ENCODE results near the gene TOMM5.

Gene TOMM5

GRCh38 chr9:37559855-37560592, 32.4 kb downstream of the TOMM5 start:
- no peak for DNase-seq

- DNase-seq = no peak
Measured at GRCh38 chr9:37559125-37559524, 33.3 kb downstream of the TOMM5 start.

GRCh38 chr9:37555786-37556185, 36.6 kb downstream of the TOMM5 start:
- no peak for DNase-seq

- no peak for DNase-seq
Measured at GRCh38 chr9:37554318-37554717, 38.1 kb downstream of the TOMM5 start.

GRCh38 chr9:37551888-37552287, 40.5 kb downstream of the TOMM5 start:
- no peak for DNase-seq

GRCh38 chr9:37551468-37551867, 40.9 kb downstream of the TOMM5 start:
- DNase-seq = no peak

- no peak for DNase-seq
Measured at GRCh38 chr9:37550781-37551180, 41.6 kb downstream of the TOMM5 start.

GRCh38 chr9:37549527-37549926, 42.9 kb downstream of the TOMM5 start:
- no peak for DNase-seq

- no peak for DNase-seq
Measured at GRCh38 chr9:37547328-37547878, 45.0 kb downstream of the TOMM5 start.

- DNase-seq = no peak
Measured at GRCh38 chr9:37543468-37543867, 48.9 kb downstream of the TOMM5 start.

GRCh38 chr9:37542895-37543294, 49.5 kb downstream of the TOMM5 start:
- no peak for DNase-seq

GRCh38 chr9:37542488-37542887, 49.9 kb downstream of the TOMM5 start:
- no peak for DNase-seq

GRCh38 chr9:37541465-37541864, 50.9 kb downstream of the TOMM5 start:
- DNase-seq = no peak

- DNase-seq = no peak
Measured at GRCh38 chr9:37540634-37541033, 51.8 kb downstream of the TOMM5 start.

- no peak for DNase-seq
Measured at GRCh38 chr9:37539634-37540033, 52.8 kb downstream of the TOMM5 start.
